A549 (cell line): ENCODE data around the gene PRKCD.

Source experiments
- CHD4 ChIP-seq: fragments of 200-600 bp; sonication (generic); IDR thresholded peaks from 2 replicates; pipeline ENCODE4 v1.6.1; 2016; ENCODE audit warnings: antibody characterized with exemption, mild to moderate bottlenecking, borderline replicate concordance
- CTCF ChIP-seq: fragments of >200 bp; sonication (Bioruptor Twin); formaldehyde crosslinking; IDR thresholded peaks from 3 replicates; pipeline ENCODE4 v1.5.1; 2016
- EP300 ChIP-seq, 2 experiments: fragments of >200 bp; sonication (Bioruptor Twin); formaldehyde crosslinking; IDR thresholded peaks; 2 replicates in 1 of 2; 3 replicates in 1 of 2; pipeline ENCODE4 v1.6.1; 2016 to 2017
- HDAC2 ChIP-seq: fragments of 200-600 bp; sonication (generic); IDR thresholded peaks from 2 replicates; pipeline ENCODE4 v1.6.1; 2016
- MYC ChIP-seq: IDR thresholded peaks from 2 replicates; pipeline ENCODE4 v1.6.1; 2012; ENCODE audit warnings: mild to moderate bottlenecking, inconsistent platforms, low read length, improper control_type of control experiment, borderline replicate concordance
- NR3C1 ChIP-seq: fragments of >200 bp; sonication (Bioruptor Twin); formaldehyde crosslinking; IDR thresholded peaks from 3 replicates; pipeline ENCODE4 v1.6.1; 2017
- PHF8 ChIP-seq: fragments of 200-600 bp; sonication (generic); IDR thresholded peaks from 2 replicates; pipeline ENCODE4 v1.6.1; 2016; ENCODE audit warnings: low read depth, mild to moderate bottlenecking, antibody characterized with exemption, moderate library complexity, borderline replicate concordance
- POLR2A ChIP-seq: IDR thresholded peaks from 2 replicates; pipeline ENCODE4 v1.6.1; 2012; ENCODE audit warnings: mild to moderate bottlenecking, low read length
- POLR2AphosphoS2 ChIP-seq: conservative IDR thresholded peaks from 2 replicates; pipeline ENCODE4 v1.6.1; 2012; ENCODE audit warnings: low read length, improper control_type of control experiment, inconsistent platforms
- SREBF2 ChIP-seq: fragments of 450-650 bp; IDR thresholded peaks from 2 replicates; pipeline ENCODE4 v1.6.1; 2014; ENCODE audit warnings: mild to moderate bottlenecking, moderate library complexity

GRCh38 chr3:53123953-53124352 lies 37.1 kb upstream of the PRKCD start:
- TF ChIP-seq MYC, result no peak
- no peak for TF ChIP-seq POLR2A
- no peak for TF ChIP-seq POLR2AphosphoS2
- TF ChIP-seq SREBF2, result no peak
- no peak for TF ChIP-seq HDAC2
- TF ChIP-seq CTCF, result no peak
- no peak for TF ChIP-seq EP300 (IDR thresholded peaks at IDR 0.05)
- TF ChIP-seq CHD4, result no peak
- no peak for TF ChIP-seq NR3C1
- no peak for TF ChIP-seq PHF8
